NCI-H146 treated with DMSO at 0.1 percent for 48 hours (cell line): ENCODE measurements around the gene AKAP7.
"Not testable (repeated sequence)": the region's sequence is repeated elsewhere in the genome, so short reads cannot be mapped to it uniquely, and the experiment has no call there.

Source experiments
- DNase-seq: peaks from one replicate; lab custom pipeline; 2025; ENCODE audit not compliant: unreplicated experiment; lab: John Stamatoyannopoulos, UW

The AKAP7 gene

DNA sequence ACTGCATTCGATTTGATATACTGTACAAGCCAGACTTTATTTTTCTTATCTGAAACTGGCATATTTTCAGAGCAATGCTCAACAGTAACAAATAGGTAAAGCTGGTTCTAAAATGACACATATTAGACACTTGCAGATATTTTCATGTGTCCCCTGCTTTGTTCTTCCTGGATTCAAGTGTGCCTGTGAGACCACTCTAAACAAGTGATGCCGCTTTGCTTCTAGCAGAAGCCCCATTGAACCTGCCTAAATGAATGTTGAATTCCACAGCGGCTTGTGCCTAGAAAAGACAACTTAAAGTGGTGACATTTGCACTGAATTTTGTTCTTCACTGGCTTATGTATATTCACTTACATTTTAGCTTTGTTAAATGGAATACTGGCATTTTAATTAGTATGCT is 115.7 kb downstream of the AKAP7 start:
- peak; percentile 55 for DNase-seq

DNA sequence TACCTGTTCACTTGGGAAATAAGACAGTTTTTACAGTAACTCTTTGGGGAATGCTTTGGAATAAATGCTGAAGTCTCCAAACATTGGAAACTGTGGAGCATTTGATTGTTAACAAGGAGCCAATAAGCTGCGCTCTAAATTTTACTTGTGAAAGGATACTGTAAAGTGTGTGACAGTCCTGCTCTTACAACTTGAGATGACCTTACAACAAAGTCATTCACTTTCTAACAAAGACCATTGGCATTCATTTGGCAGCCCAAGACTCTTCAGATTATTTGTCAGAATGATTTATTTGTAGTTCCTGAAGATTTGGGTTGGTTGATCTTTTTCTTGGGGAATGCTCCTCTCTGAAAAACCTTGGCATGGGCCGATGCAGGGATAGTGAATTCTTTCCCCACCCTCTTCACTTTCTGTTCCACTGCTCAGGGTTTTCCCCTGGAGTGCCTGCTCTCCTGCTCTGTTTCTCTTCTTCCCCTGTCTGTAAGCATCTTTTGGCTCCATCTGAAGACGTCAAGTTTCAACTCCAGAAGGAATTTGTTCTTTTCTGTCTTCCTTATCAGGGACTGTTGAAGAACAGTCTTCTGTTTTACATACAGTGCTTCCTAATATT is 116.4 kb downstream of the AKAP7 start:
- DNase-seq = no peak

DNA sequence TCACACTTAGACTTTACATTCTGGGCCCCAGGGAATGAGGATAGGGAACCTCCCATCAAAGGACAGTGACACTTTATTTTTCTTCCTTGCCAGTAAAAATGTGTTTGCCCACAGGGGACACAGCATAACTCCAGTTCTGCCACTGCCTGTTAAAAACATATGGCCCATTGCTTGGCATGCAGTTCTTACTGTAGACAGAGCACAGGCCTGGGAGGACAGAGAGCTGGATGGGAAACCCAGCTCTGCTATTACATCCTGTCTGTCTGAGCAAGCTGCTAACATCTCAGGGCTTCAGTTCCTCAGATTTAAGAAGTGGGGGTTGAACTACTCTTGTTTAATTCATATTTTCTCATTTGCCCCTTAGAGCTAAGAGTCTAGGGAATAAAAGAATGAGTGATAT is 120.2 kb downstream of the AKAP7 start:
- no peak for DNase-seq

DNA sequence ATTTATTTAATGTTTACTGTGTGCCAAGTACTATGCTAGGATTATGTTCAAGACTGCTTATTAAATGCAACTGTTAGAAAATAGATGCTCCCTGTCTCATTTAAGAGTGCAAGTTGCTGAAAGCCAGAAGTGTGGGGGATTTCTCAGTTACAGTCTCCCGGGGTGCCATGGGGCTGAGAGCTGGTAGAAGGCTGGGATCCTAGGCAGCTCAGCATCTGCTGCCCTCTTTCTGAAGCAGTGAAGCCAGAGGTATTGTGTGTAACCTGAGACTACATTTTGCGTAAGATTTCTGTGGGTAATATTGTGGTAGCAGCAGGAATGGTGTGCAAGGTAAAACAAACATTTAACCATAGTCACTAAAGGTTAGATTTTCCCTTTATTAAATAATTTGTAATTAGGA is 120.6 kb downstream of the AKAP7 start:
- peak; percentile 18 for DNase-seq

DNA sequence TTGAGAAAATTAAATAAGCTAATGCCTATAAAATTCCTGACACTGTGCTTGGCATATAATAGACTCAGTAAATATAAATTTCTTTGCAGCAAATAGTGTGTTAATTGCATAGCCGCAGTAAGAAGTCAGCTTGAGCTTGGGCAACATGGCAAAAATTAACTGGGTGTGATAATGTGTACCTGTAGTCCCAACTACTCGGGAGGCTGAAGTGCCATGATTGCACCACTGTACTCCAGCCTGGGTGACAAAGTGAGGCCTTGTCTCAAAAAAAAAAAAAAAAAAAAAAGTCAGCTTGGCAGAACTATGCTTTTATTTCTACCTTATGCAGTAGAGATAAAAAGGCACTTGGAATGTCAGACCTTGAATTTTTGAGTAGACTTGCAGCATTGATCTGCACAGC is 121.8 kb downstream of the AKAP7 start:
- DNase-seq = no peak

DNA sequence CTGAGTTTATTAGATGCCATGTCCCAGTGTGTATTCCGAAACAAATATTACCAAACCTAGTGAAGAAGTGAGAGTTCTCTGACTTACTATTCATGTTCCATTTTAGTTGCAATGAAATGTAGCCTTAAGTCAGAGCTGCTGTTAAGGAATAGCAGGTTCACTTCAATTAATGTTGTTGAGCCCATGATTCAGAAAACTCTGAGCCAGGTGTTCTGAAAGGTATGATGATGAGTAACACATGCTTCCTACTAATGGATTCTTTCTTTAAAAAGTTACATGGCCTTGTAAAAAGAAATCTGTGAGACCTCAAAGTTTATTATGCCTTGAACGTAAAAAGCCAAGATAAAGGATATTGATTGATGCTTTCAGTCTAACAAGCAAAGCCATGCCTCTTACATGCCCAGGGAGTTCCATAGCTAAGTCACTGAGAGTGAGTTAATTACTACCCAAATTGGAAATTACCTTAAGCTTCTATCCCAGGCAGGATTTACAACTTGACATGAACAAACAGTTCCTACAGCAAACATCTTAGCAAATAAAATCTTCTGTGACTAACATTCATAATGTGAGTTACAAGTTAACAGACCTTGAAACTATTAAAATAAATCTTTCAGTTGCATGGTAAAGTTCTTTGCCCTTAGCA is 122.9 kb downstream of the AKAP7 start:
- DNase-seq = no peak

DNA sequence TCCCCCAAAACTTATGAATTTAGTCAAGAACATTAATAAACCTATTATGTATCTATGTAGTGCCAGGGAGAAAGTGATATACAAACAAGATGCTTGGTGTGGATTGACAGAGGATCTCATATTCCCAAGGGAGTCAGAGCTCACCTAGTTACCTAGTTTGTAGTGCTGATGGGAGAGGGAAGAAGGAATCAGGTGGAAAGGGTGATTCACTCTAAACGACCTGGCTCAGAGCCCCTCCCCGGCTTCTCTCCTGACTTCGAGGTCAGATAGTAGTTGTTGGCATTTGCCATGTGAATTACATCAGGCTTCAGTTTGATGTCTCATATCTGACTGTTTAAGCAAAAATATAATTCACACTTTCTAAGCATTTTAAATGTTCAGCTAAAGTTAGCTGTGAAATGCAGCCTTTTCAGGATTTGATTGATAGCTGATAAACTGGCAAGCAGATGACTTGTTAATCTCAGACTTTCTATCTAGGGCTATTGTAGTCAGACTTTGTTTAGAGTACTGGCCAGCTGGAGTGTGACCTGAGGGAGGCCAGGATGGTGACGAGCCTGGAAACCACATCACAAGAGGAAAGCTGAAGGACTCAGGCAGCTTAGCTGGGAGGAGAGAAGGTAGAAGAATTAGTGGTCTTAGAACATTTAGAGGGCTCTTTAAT is 123.7 kb downstream of the AKAP7 start:
- peak; percentile 27 for DNase-seq

DNA sequence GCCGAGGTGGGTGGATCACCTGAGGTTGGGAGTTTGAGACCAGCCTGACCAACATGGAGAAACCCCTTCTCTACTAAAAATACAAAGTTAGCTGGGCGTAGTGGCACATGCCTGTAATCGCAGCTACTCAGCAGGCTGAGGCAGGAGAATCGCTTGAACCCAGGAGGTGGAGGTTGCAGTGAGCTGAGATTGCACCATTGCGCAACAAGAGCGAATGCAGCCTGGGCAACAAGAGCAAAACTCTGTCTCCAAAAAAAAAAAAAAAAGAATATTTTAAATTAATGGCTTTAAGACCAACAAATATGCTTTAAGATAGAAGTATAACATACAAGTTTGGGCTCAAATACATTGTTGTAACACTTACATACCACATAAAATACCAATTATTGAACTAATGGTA is 125.7 kb downstream of the AKAP7 start:
- not testable (repeated sequence) for DNase-seq

DNA sequence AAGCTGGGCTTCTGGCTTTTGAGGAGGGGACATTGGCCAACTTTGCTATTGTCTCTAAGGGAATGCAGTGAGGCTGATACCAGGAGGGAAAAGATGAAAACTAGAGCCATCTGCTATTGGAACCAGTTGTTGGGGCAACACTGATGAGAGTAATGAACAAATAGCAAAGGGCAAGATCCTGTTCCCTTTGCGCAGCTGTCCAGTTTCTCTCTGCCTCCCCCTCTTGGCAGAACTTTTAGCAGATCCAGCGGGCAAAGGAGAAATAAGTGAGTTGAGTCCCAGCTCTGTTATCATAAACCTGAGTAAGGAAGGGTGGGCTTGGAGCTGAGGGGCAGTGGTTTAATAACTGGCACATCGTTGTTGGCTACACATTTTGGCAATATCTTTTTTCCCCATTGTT is 126.8 kb downstream of the AKAP7 start:
- DNase-seq = no peak

DNA sequence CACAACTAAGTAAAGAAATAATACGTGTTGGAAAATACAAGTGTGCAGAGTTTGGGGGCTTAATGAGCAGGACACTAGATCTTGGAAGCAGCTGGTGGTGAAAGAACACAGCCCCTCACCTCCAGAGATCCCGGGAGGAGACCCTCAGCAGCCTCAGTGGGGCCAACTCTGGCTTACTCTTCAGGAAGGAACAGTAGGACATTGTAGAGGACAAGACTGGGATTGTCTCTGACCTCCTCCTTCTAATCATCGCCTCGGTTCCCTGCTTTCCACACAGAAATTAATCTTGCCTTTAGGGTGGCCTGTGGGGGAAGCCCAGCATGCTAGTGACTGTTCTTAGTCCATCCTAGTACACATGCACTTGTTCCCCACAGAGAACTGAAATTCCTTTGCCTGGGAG is 130.7 kb downstream of the AKAP7 start:
- DNase-seq = no peak

DNA sequence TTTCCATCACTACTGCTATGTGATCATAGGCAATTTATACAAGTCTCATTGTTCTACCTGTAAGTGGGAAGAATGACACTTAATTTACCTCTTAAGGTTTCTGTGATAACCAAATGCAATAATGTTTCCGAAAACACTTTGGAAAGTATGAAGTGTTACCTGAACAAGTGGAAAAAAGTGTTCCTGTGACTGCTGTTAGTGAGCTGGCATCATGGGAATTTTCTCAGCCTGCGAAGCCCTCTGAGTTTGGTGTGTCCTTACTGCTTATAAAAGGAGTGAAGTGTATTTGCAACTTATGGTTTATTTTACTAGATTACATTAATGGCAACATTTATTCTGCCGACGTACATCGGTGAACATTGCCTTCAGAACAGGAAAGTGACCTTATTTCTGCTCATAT is 133.0 kb downstream of the AKAP7 start:
- no peak for DNase-seq

DNA sequence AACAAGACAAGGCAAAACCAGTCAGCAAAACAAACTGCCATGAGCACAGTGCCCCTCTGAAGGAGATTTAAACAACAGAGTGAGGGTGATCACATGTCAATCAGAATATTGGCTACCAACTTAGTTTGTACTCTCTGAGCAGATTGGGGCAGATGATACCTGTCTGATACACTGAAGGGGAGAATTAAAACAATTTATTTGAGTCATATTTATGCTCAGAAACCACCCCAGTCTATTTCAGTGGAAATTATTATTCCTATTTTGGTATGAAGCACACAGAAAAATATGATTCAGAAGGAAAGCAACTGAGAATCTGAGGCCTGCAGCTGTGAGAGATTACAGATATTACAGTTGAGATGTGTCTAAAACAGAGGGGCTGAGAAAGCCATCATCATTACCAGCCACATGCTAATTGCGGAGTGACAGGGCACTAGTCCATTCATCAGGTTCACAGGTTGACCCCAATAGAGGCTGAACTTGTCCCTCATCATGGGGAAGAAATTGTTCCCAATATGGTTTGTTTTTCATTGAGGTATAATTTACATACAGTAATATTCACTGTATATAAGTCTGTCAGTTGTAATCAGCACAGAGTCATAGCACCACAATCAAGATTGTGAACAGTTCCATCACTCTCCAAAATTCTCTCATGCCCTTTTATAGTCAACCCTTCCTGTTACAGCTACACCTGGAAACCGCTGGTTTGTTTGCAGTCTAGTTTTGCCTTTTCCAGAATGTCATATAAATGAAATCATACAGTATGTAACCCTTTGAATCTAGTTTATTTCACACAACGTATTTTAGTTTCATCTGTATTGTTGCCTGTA is 134.5 kb downstream of the AKAP7 start:
- no peak for DNase-seq

DNA sequence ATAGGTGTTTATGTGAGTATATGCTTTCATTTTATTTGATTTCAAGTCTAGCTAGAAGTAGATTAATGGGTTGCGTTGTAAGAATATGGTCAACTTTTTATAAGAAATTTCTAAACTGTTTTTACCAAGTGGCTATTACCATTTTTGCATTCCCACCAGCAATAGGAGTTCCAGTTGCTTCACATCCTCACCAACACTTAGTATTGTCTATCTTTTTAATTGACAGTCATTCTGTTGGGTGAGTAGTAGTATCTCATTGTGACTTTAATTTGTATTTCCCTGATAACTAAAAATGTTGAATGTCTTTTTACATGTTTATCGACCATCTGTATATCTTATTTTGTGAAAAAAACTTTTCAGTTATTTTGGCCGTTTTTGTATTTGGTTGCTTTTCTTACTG is 135.3 kb downstream of the AKAP7 start:
- DNase-seq = no peak

DNA sequence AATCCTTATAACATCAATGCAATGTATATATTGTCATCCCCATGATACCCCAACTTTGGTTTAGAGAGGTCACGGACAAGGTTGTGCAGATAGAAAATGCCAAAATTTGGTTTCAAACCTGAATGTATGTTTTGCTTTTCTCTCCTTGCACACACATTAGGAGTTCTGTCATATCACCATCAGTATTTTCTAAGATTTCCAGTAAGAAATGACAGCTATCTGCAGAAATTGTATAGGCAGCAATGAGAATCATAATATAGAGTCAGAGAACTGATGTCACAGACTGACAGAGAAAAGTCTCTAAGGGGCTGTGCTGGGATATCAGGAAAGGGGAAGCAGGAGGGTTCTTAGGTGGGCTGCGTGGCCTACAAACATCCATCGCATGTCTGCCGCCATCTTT is 140.0 kb downstream of the AKAP7 start:
- no peak for DNase-seq

DNA sequence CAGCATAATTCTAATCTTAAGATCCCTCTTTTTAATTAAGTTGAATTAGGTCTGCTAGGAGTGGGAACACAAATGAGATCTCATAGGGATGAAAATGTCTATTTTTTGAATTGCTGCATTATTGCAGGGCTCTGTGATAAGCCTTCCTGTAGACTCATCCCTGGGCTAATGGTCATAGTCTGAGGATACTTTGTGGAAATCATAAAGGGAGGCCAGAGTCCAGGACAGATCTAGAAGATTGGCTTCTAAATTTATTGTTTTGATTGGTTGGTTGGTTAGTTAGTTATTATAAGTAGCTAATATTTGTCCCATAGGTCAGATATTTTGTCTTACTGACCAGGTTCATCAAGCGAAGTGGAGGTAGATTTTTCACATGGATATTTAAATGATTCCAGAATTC is 142.3 kb downstream of the AKAP7 start:
- no peak for DNase-seq

DNA sequence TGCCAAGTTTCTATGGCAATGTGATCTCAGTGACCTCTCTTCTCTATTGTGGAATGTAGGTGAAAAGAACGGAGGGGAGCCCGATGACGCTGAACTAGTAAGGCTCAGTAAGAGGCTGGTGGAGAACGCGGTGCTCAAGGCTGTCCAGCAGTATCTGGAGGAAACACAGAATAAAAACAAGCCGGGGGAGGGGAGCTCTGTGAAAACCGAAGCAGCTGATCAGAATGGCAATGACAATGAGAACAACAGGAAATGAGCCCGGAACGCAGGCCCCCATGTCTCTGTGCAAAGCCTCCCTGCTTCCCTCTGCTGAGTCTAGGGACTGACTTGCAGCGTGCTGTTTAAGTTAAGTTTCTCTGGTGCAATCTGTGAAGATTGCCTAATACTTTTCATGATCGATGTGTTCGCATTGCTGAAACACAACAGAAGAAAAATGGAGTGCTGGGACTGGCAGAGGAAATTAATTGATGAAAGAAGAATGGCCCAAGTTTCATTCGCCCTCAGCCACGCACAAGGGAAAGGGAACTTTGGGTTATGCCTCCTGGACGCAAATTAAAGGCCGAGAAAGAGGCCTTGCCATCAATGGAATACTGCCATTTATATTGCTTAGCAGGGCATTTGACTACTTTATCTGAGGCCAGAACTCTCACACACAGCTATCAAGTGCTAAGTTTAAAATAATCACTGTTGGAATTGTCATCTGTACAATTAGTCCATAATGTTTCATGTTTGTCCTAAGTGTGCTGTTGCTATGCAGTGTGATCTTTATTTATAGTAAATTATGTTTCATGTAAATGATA is 146.4 kb downstream of the AKAP7 start:
- DNase-seq = peak; percentile 86

DNA sequence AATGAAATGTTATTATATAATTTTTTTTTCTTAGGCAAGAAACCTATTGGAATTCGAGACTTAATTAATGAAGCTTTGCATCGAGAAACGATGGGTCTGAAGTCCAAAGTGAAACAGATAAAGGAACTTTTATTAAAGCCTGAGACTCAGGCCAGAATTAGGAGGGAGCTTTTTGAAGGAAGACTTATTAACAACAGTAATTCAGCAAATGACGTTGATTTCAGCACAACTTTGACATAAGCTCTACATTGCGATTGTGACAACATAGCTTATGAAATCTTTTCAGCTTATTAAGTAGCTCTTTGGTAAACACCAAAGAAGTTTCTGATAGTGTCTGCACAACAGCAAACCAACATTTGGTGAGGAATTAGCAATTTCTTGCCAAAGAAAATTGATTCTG is 147.1 kb downstream of the AKAP7 start:
- DNase-seq = no peak

DNA sequence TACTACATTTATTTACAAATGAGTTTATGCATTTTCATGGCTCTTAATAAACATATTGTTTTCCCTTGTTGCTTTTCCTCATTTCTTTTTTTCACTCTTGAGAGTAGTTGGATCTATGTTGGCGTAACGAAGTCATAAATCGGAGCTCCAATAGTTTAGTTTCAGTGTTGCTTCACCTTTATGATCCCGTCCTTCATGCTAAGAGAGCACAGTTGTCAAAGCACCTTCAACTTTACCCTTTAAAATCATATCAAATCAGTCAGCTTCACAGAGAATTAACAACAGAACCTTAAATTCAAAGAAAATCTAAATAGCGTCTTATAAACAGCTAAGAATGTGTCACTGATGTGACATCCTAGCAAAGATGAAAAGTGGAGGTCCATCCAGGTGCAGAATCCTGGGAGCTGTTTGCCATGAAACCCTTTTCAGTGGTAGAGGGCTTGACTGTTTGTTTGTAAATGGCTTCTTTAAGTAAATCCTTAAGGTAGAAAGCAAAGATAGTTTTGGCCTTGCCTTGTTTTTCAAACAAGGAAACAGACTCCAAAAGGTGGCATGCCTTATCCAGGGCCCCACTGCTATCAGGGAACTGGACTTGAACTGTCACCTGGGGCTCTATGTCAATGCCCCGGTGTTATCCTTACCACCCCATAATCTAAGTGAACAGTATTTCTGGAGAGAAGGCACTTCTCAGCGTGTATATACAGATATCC is 148.4 kb downstream of the AKAP7 start:
- DNase-seq = no peak

DNA sequence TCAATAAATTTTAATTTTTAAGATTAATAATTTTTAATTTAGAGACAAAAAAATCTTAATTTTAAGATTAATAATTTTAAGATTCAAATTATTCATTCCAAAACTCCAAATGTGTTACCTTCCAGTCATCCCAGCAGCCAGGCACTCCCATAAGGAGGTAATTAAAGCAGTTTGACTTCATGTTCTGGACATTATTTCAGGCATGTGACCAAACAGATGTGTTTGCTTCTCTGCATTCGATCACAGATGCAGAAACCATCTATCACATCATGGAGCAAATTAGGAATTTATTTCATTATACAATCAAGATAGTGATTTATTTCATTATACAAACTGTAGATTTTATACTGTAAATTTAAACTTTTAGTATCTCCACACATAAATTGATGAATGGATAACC is 150.3 kb downstream of the AKAP7 start:
- no peak for DNase-seq

DNA sequence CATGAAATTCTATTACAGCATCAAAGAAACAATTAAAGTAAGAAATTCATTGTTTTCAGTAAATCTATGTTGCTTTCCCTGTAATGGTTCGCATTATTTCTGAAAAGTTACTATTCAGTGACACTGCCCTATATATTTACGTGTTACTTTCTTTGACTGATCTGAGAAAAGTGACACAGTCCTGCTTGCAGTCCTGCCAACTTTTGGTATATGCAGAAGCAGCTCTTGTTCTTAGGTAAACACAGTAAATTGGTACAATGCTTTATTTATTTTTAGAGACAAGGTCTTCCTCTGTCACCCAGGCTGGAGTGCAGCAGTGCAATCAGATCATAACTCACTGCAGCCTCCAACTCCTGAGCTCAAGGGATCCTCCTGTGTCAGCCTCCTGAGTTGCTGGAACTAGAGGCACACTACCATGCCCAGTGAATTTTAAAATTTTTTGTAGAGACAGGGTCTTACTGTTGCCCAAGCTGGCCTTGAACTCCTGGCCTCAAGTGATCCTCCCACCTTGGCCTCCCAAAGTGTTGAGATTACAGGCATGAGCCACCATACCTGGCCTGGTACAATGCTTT is 151.3 kb downstream of the AKAP7 start:
- DNase-seq = no peak
